NOMO-1 treated with DMSO at 0.1 percent for 48 hours (cell line): ENCODE measurements around the gene POLE2.
"Not testable (repeated sequence)": the region's sequence is repeated elsewhere in the genome, so short reads cannot be mapped to it uniquely, and the experiment has no call there.

ENCODE experiments used
- DNase-seq: peaks from one replicate; lab custom pipeline; 2025; ENCODE audit not compliant: unreplicated experiment; lab: John Stamatoyannopoulos, UW

POLE2 gene

GRCh38 chr14:49670475-49670874 is 17.5 kb downstream of the POLE2 start:
- DNase-seq = no peak

DNA sequence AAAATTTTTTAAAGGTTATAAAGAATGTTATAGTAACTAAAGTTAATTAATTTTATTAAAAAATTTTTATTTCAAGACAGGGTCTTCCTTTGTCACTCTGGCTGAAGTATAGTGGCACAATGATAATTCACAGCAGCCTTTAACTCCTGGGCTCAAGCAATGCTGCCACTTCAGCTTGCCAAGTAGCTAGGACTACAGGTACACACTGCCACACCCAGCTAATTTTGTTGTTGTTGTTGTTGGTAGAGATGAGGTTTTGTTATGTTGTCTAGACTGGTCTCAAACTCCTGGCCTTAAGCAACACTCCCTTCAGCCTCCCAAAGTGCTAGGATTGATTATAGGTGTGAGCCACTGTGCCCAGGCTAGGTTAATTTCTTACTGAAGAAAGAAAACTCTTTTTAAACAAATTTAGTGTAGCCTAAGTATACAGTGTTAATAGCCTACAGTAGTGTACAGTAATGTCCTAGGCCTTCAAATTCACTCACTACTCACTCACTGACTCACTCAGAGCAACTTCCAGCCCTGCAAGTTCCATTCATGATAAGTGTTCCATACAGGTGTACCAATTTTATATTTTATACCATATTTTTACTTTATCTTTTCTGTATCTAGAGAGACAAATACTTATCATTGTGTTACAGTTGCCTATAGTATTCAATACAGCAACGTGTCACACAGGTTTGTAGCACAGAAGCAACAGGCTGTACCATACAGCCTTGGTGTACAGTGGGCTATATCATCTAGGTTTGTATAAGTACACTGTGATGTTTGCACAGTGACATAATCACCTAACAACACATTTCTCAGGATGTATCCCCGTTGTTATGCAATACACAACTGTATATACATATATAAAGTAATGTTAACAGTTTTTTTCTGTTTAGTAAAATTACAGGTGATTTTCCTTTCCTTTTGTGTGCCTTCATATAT is 28.2 kb downstream of the POLE2 start:
- no peak for DNase-seq

DNA sequence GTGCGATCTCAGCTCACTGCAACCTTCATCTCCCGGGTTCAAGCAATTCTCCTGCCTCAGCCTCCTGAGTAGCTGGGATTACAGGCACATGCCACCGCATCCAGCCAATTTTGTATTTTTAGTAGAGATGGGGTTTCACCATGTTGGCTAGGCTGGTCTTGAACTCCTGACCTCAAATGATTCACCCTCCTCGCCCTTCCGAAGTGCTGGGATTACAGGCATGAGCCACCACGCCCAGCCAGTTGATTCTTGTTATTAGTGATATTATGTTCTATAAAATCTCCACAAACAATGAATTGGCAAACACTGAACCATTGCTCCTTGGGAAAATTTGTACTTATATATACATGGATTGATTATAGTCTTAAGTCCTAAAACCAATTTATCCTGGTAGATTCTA is 30.5 kb downstream of the POLE2 start:
- DNase-seq = not testable (repeated sequence)

- no peak for DNase-seq
Observed at GRCh38 chr14:49654511-49654910, 33.5 kb downstream of the POLE2 start.

DNA sequence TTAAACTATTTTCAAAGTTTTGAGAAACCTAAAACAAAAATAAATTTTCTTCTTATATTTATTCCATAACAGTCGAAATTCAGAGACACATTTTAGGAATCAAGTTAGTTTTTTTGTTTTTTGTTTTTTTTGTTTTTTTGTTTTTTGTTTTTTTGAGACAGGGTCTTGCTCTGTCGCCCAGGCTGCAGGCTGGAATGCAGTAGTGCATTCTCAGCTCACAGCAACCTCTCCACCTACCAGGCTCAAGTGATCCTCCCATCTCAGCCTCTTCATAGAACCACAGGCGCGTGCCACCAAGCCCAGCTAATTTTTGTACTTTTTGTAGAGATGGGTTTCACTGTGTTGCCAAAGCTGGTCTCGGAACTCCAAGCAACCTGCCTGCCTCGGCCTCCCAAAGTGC is 34.5 kb downstream of the POLE2 start:
- DNase-seq = no peak

GRCh38 chr14:49642163-49642562 is 45.9 kb downstream of the POLE2 start:
- no peak for DNase-seq

DNA sequence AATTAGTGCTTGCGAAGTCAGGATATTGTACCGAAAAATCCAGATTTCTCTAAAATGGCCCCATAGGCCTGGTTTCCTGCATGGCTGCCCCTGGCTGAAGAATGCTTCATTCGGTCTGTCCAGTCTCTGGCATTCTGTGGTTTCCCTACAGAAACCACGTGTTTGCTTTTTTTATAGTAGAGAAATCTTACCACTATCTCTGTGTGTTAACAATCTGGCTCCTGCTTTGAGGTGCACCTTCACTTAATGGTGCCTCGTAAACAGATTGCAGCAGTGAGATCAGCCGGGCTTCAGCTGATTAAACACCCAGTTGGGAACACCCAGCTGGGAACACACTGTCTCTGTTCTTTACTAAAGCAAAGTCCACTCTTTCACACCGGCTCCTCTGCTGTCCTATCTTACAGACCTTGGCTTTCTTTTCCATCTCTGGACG is 46.3 kb downstream of the POLE2 start:
- DNase-seq = no peak

GRCh38 chr14:49640540-49641417 is 47.2 kb downstream of the POLE2 start:
- DNase-seq = no peak

DNA sequence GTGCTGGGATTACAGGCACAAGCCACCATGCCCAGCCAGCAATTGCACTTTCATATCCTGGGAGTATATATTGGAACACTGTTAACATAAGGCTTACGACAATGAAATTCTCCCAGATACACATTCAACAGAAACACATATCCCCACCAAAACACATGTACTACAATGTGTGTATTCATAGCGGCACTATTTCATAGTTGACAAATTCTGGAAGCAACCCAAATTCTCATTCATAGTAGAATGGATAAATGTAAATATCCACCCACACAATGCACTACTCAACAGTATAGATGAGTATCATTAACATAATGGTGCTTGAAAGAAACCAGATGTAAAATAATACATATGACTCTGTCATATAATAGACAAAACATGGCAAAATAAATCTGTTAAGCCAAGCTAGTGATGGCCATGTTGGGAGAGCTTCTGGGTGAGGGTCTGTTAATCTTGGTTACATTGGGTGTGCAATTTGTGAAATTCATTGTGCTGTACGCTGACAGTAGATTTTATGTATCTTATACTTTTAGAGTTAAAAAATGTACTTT is 50.4 kb downstream of the POLE2 start:
- no peak for DNase-seq

- no peak for DNase-seq
Observed at GRCh38 chr14:49636866-49637265, 51.1 kb downstream of the POLE2 start.

GRCh38 chr14:49634547-49635334 is 53.3 kb downstream of the POLE2 start, which contains the start of gene DNAAF2:
Gene DNAAF2 (minus strand): TSS chr14:49635244. CDS start chr14:49635149, 95 bp downstream.
- peak; percentile 54 for DNase-seq

GRCh38 chr14:49633640-49634546 is 54.1 kb downstream of the POLE2 start:
- DNase-seq = peak; percentile 92

- no peak for DNase-seq
Observed at GRCh38 chr14:49623941-49624839, 63.8 kb downstream of the POLE2 start.

- DNase-seq = no peak
Observed at GRCh38 chr14:49623387-49623786, 64.6 kb downstream of the POLE2 start.

DNA sequence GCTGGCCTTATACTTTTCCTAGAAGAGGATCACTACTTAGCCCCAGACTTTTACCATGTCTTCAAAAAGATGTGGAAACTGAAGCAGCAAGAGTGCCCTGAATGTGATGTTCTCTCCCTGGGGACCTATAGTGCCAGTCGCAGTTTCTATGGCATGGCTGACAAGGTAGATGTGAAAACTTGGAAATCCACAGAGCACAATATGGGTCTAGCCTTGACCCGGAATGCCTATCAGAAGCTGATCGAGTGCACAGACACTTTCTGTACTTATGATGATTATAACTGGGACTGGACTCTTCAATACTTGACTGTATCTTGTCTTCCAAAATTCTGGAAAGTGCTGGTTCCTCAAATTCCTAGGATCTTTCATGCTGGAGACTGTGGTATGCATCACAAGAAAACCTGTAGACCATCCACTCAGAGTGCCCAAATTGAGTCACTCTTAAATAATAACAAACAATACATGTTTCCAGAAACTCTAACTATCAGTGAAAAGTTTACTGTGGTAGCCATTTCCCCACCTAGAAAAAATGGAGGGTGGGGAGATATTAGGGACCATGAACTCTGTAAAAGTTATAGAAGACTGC is 65.9 kb downstream of the POLE2 start:
- no peak for DNase-seq

DNA sequence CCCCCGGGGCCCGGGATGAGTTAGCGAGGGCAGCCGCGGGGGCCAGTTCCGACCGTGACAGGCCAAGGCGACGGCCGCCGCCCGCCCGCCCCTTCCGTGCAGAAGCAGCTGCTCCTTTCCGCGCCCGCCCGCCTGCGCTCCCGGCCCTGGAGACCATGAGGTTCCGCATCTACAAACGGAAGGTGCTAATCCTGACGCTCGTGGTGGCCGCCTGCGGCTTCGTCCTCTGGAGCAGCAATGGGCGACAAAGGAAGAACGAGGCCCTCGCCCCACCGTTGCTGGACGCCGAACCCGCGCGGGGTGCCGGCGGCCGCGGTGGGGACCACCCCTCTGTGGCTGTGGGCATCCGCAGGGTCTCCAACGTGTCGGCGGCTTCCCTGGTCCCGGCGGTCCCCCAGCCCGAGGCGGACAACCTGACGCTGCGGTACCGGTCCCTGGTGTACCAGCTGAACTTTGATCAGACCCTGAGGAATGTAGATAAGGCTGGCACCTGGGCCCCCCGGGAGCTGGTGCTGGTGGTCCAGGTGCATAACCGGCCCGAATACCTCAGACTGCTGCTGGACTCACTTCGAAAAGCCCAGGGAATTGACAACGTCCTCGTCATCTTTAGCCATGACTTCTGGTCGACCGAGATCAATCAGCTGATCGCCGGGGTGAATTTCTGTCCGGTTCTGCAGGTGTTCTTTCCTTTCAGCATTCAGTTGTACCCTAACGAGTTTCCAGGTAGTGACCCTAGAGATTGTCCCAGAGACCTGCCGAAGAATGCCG is 66.7 kb downstream of the POLE2 start:
- DNase-seq = peak; percentile 68
